ENCODE data around the gene ALPP.
"Not testable (repeated sequence)": the region's sequence is repeated elsewhere in the genome, so short reads cannot be mapped to it uniquely, and the experiment has no call there.

ALPP gene

DNA sequence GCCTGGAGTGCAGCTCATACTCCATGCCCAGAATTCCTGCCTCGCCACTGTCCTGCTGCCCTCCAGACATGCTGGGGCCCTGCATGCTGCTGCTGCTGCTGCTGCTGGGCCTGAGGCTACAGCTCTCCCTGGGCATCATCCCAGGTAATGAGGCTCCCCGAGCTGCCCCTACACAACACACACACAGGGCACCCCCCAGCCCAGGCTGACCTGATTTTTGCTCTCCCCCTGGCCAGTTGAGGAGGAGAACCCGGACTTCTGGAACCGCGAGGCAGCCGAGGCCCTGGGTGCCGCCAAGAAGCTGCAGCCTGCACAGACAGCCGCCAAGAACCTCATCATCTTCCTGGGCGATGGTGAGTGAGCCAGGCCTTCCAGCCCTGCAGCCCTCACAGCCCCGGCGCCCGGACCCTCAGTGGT, at the start of gene ALPP:
TSS of gene ALPP (plus strand) at position 17 of the 417 bp plus-strand sequence. CDS start at position 69, 52 bp downstream.
- H3K9me2 ChIP-seq (replicated peaks; ENCODE audit: control insufficient read depth, low read length); H3K4me2 ChIP-seq (ENCODE audit: low read length); H3K27me3 ChIP-seq (ENCODE audit: control insufficient read depth, low read length); H4K20me1 ChIP-seq (ENCODE audit: control insufficient read depth, insufficient read depth, low read depth, low read length); H3K9me3 ChIP-seq (ENCODE audit: control insufficient read depth, insufficient read depth, low read length); H3F3A ChIP-seq (ENCODE audit: control insufficient read depth, insufficient read depth); H3K27ac ChIP-seq (ENCODE audit: low read depth, low read length); H3K4me1 ChIP-seq (ENCODE audit: control insufficient read depth, low read length); H3K36me3 ChIP-seq (ENCODE audit: control insufficient read depth, low read length); H3K79me2 ChIP-seq (ENCODE audit: control insufficient read depth, low read length); H3K4me3 ChIP-seq (ENCODE audit: low read length): not testable (repeated sequence)

- Histone ChIP-seq H3F3A (ENCODE audit: control insufficient read depth, insufficient read depth) (no peaks in the 10 kb centered on the region), H3K4me3 (ENCODE audit: low read length) (no peak overlapping the region), H3K36me3 (ENCODE audit: control insufficient read depth, low read length) (no peaks in the 10 kb centered on the region), H3K9me2 (replicated peaks; ENCODE audit: control insufficient read depth, low read length) (no peaks in the 10 kb centered on the region), H3K9me3 (ENCODE audit: control insufficient read depth, insufficient read depth, low read length) (no peaks in the 10 kb centered on the region), H3K27me3 (ENCODE audit: control insufficient read depth, low read length) (no peaks in the 10 kb centered on the region), H4K20me1 (ENCODE audit: control insufficient read depth, insufficient read depth, low read depth, low read length) (no peaks in the 10 kb centered on the region), H3K27ac (ENCODE audit: low read depth, low read length) (no peak overlapping the region), H3K4me1 (ENCODE audit: control insufficient read depth, low read length) (peaks cover 7% of the 10 kb centered on the region), H3K79me2 (ENCODE audit: control insufficient read depth, low read length) (no peaks in the 10 kb centered on the region), H3K4me2 (ENCODE audit: low read length) (no peak overlapping the region)
- no peak for TF ChIP-seq EZH2phosphoT487 (IDR thresholded peaks at IDR 0.05; ENCODE audit: borderline replicate concordance, low read length)
- TF ChIP-seq CTCF (IDR thresholded peaks at IDR 0.05; ENCODE audit: low read depth, low read length, poor library complexity, severe bottlenecking), result no peak
These were observed 48.9 kb upstream of the ALPP start for GRCh38 chr2:232329716-232330067.

DNA sequence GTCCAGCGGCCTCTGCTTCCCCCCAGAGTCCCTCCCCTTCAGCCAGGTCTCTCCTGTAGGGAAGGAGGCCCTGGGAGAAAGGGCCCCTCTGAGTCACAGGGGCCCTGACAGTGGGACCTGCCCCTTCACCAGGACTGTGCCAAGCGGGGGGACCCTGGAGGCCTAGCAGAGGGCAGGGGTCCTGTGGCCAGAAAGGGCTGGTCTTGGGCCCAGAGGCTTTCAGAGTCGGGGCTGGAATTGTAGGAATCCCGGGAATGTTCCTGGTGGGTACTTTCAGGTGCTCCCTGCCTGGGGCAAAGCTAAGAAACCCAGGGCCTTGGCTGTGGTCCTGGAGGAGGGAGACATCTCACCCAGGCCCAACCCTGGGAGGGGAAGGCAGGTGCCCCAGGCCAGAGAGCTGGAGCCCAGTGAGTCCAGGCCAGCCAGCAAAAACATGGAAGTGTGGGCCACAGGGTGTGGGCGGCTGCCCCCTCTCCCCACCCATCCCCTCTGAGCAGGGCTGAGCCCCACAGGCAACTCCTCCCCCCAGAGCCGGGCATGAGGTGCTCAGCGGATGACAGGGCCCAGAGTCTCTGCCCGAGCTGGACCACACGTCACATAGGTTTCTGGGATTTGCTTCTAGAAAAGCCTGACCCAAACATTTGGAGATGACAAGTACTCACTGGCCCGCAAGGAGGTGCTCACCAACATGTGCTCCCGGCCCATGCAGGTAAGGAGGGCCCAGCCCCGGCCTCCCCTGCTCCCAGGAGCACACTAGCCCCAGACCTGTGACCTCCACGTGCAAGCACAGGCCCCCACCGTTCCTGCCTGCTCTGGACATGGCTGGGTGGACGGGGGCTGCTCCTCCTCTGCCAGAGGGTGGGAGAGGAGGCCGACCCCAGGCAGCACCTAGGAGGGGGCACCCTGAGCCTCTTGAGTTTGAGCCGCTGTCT, 48.2 kb upstream of the ALPP start:
- Histone ChIP-seq H3K9me3 (ENCODE audit: control insufficient read depth, insufficient read depth, low read length) (no peaks in the 10 kb centered on the region), H3K4me2 (ENCODE audit: low read length) (no peak overlapping the region), H3K27ac (ENCODE audit: low read depth, low read length) (no peak overlapping the region), H3K27me3 (ENCODE audit: control insufficient read depth, low read length) (no peaks in the 10 kb centered on the region), H3F3A (ENCODE audit: control insufficient read depth, insufficient read depth) (no peaks in the 10 kb centered on the region), H3K9me2 (replicated peaks; ENCODE audit: control insufficient read depth, low read length) (no peaks in the 10 kb centered on the region), H3K4me3 (ENCODE audit: low read length) (no peak overlapping the region), H3K4me1 (ENCODE audit: control insufficient read depth, low read length) (peaks cover 7% of the 10 kb centered on the region), H4K20me1 (ENCODE audit: control insufficient read depth, insufficient read depth, low read depth, low read length) (no peaks in the 10 kb centered on the region), H3K79me2 (ENCODE audit: control insufficient read depth, low read length) (no peaks in the 10 kb centered on the region), H3K36me3 (ENCODE audit: control insufficient read depth, low read length) (no peaks in the 10 kb centered on the region)
- no peak for TF ChIP-seq EZH2phosphoT487 (IDR thresholded peaks at IDR 0.05; ENCODE audit: borderline replicate concordance, low read length)
- TF ChIP-seq CTCF (IDR thresholded peaks at IDR 0.05; ENCODE audit: low read depth, low read length, poor library complexity, severe bottlenecking), result no peak

DNA sequence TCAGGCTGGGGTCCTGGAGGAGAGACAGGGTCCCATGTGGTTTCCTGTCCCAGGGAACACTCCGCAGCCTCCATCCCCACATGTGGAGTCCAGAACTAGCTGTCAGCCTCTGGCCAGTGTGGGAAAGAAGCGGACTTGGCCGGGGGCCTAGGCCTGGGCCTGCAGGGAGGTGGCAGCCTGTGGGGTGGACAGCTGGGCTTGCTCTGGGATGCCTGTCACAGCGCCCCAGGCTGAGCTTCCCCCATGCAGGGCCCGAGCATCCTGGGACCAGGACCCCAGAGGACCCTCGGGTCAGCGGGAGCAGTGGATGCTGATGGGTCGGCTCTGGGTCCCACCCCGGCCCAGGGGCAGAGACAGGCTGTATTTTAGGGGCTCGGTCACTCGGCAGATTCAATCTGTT, 47.5 kb upstream of the ALPP start:
- not testable (repeated sequence) for H3K79me2 ChIP-seq (ENCODE audit: control insufficient read depth, low read length); H4K20me1 ChIP-seq (ENCODE audit: control insufficient read depth, insufficient read depth, low read depth, low read length); H3K9me2 ChIP-seq (replicated peaks; ENCODE audit: control insufficient read depth, low read length); H3K27me3 ChIP-seq (ENCODE audit: control insufficient read depth, low read length); H3K27ac ChIP-seq (ENCODE audit: low read depth, low read length); H3K4me2 ChIP-seq (ENCODE audit: low read length); H3F3A ChIP-seq (ENCODE audit: control insufficient read depth, insufficient read depth); H3K36me3 ChIP-seq (ENCODE audit: control insufficient read depth, low read length); H3K9me3 ChIP-seq (ENCODE audit: control insufficient read depth, insufficient read depth, low read length); H3K4me3 ChIP-seq (ENCODE audit: low read length); H3K4me1 ChIP-seq (ENCODE audit: control insufficient read depth, low read length)

DNA sequence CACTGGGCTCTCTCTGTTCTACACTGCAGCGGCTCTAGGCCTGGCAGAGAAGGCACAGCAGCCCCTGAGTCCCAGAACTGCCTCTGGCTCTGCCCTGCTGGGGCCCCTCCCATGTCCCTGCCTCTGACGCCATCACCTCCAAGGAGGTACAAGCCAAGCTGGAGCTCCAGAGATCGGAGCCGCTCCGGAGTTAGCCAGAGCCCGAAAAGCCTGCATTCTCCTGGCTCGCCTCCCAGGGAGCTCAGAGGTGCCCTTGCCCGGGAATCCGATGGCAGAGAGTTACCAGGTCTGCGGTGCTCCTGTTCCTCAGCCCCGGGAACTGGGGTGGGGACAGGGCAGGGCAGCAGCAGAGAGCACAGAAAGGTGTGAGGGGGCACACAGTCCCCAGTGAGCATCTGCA, 46.9 kb upstream of the ALPP start:
- not testable (repeated sequence) for H4K20me1 ChIP-seq (ENCODE audit: control insufficient read depth, insufficient read depth, low read depth, low read length); H3K9me2 ChIP-seq (replicated peaks; ENCODE audit: control insufficient read depth, low read length); H3K27ac ChIP-seq (ENCODE audit: low read depth, low read length); H3K36me3 ChIP-seq (ENCODE audit: control insufficient read depth, low read length); H3F3A ChIP-seq (ENCODE audit: control insufficient read depth, insufficient read depth); H3K9me3 ChIP-seq (ENCODE audit: control insufficient read depth, insufficient read depth, low read length); H3K79me2 ChIP-seq (ENCODE audit: control insufficient read depth, low read length); H3K4me1 ChIP-seq (ENCODE audit: control insufficient read depth, low read length); H3K4me2 ChIP-seq (ENCODE audit: low read length); H3K4me3 ChIP-seq (ENCODE audit: low read length); H3K27me3 ChIP-seq (ENCODE audit: control insufficient read depth, low read length)

- H3K4me1 ChIP-seq (ENCODE audit: control insufficient read depth, low read length); H3K36me3 ChIP-seq (ENCODE audit: control insufficient read depth, low read length); H3K4me3 ChIP-seq (ENCODE audit: low read length); H3K27me3 ChIP-seq (ENCODE audit: control insufficient read depth, low read length); H3K79me2 ChIP-seq (ENCODE audit: control insufficient read depth, low read length); H3K27ac ChIP-seq (ENCODE audit: low read depth, low read length); H3K4me2 ChIP-seq (ENCODE audit: low read length); H3F3A ChIP-seq (ENCODE audit: control insufficient read depth, insufficient read depth); H3K9me2 ChIP-seq (replicated peaks; ENCODE audit: control insufficient read depth, low read length); H3K9me3 ChIP-seq (ENCODE audit: control insufficient read depth, insufficient read depth, low read length); H4K20me1 ChIP-seq (ENCODE audit: control insufficient read depth, insufficient read depth, low read depth, low read length): not testable (repeated sequence)
These were observed 46.2 kb upstream of the ALPP start for GRCh38 chr2:232332244-232332939.

Measured in DOHH2 (cell line).